ENCODE measurements around the gene SLC12A1. TPM values are rescaled to one million over a fixed set of nuclear protein-coding genes. Genes with fewer than 3 reads are reported as not detected.

Gene SLC12A1
- not detected for polyA plus RNA-seq (2013, experiment 1 of 2; ENCODE audit: insufficient read length)
- polyA plus RNA-seq (2013, experiment 2 of 2; ENCODE audit: insufficient read length), result 0.01 TPM

- DNase-seq, result no peak
Measured at GRCh38 chr15:48205981-48206380, at the start of gene SLC12A1. SLC12A1 (plus strand) TSS chr15:48206302; CDS start chr15:48207720, 1,418 bp downstream.

GRCh38 chr15:48168616-48169015 is 37.5 kb upstream of the SLC12A1 start:
- DNase-seq, result no peak

- DNase-seq, result no peak
Measured at GRCh38 chr15:48170981-48171380, 35.1 kb upstream of the SLC12A1 start.

- DNase-seq, result no peak
Measured at GRCh38 chr15:48175126-48175525, 31.0 kb upstream of the SLC12A1 start.

GRCh38 chr15:48176112-48176511 is 30.0 kb upstream of the SLC12A1 start:
- DNase-seq, result peak; percentile 50

GRCh38 chr15:48176957-48177356 is 29.1 kb upstream of the SLC12A1 start:
- no peak for DNase-seq

GRCh38 chr15:48177383-48177765 is 28.7 kb upstream of the SLC12A1 start:
- DNase-seq, result peak; percentile 31

GRCh38 chr15:48177766-48178647 is 28.1 kb upstream of the SLC12A1 start, which contains the start of gene MYEF2:
MYEF2 (minus strand) TSS chr15:48178295; CDS start chr15:48178237, 58 bp downstream.
- peak; percentile 71 for DNase-seq

GRCh38 chr15:48178648-48178931 is 27.5 kb upstream of the SLC12A1 start:
- DNase-seq, result peak; percentile 1

- no peak for DNase-seq
Measured at GRCh38 chr15:48182749-48183148, 23.4 kb upstream of the SLC12A1 start.

GRCh38 chr15:48185529-48185928 is 20.6 kb upstream of the SLC12A1 start:
- no peak for DNase-seq

GRCh38 chr15:48186271-48186670 is 19.8 kb upstream of the SLC12A1 start:
- no peak for DNase-seq

GRCh38 chr15:48190932-48191573 is 15.0 kb upstream of the SLC12A1 start:
- peak; percentile 74 for DNase-seq

GRCh38 chr15:48191574-48192225 is 14.4 kb upstream of the SLC12A1 start, which contains the start of gene CTXN2:
CTXN2 (plus strand) TSS chr15:48191665; CDS start chr15:48201301, 9,636 bp downstream.
- DNase-seq, result peak; percentile 1

GRCh38 chr15:48202068-48202467 is 4.0 kb upstream of the SLC12A1 start:
- DNase-seq, result no peak

GRCh38 chr15:48221261-48221660 is 15.2 kb downstream of the SLC12A1 start:
- DNase-seq, result no peak

GRCh38 chr15:48221885-48222284 is 15.8 kb downstream of the SLC12A1 start:
- no peak for DNase-seq

- DNase-seq, result no peak
Measured at GRCh38 chr15:48222627-48223026, 16.5 kb downstream of the SLC12A1 start.

- DNase-seq, result no peak
Measured at GRCh38 chr15:48225771-48226170, 19.7 kb downstream of the SLC12A1 start.

- no peak for DNase-seq
Measured at GRCh38 chr15:48230498-48230897, 24.4 kb downstream of the SLC12A1 start.

GRCh38 chr15:48233246-48233645 is 27.1 kb downstream of the SLC12A1 start:
- DNase-seq, result no peak

- DNase-seq, result no peak
Measured at GRCh38 chr15:48239334-48239733, 33.2 kb downstream of the SLC12A1 start.

GRCh38 chr15:48242015-48242414 is 35.9 kb downstream of the SLC12A1 start:
- DNase-seq, result no peak

All from fibroblast of skin of abdomen (primary cell).